GM19351 (cell line): Measurements from ENCODE around the gene GRIPAP1.
"Not testable (repeated sequence)": the region's sequence is repeated elsewhere in the genome, so short reads cannot be mapped to it uniquely, and the experiment has no call there.

Experiments used
- ATAC-seq: cut with Tn5 transposase; IDR thresholded peaks from one replicate; pipeline ENCODE4 v1.9.1; 2021; ENCODE audit warnings: mild to moderate bottlenecking, moderate library complexity; ENCODE audit not compliant: unreplicated experiment

GRIPAP1 gene

GRCh38 chrX:48997865-48998264 lies 4.2 kb downstream of the GRIPAP1 start:
- ATAC-seq = no peak

- ATAC-seq = no peak
These were observed 4.6 kb downstream of the GRIPAP1 start for GRCh38 chrX:48997455-48997854.

- no peak for ATAC-seq
These were observed 5.1 kb downstream of the GRIPAP1 start for GRCh38 chrX:48996969-48997368.

GRCh38 chrX:48992341-48992740 lies 9.7 kb downstream of the GRIPAP1 start:
- no peak for ATAC-seq

- ATAC-seq = no peak
These were observed 12.6 kb downstream of the GRIPAP1 start for GRCh38 chrX:48989483-48989882.

- no peak for ATAC-seq
These were observed 18.2 kb downstream of the GRIPAP1 start for GRCh38 chrX:48983896-48984295.

- no peak for ATAC-seq
These were observed 19.0 kb downstream of the GRIPAP1 start for GRCh38 chrX:48983081-48983480.

GRCh38 chrX:48981178-48981577 lies 20.9 kb downstream of the GRIPAP1 start:
- ATAC-seq = no peak

GRCh38 chrX:48980341-48980740 lies 21.7 kb downstream of the GRIPAP1 start:
- not testable (repeated sequence) for ATAC-seq

GRCh38 chrX:48978226-48978625 lies 23.8 kb downstream of the GRIPAP1 start:
- ATAC-seq = no peak

- no peak for ATAC-seq
These were observed 26.0 kb downstream of the GRIPAP1 start for GRCh38 chrX:48976086-48976485.

GRCh38 chrX:48975541-48975940 lies 26.5 kb downstream of the GRIPAP1 start:
- ATAC-seq = no peak

GRCh38 chrX:48975041-48975440 lies 27.0 kb downstream of the GRIPAP1 start:
- ATAC-seq = no peak

- ATAC-seq = no peak
These were observed 27.5 kb downstream of the GRIPAP1 start for GRCh38 chrX:48974574-48974973.

GRCh38 chrX:48974033-48974432 lies 28.0 kb downstream of the GRIPAP1 start:
- ATAC-seq = no peak

GRCh38 chrX:48972220-48973164 lies 29.6 kb downstream of the GRIPAP1 start:
- ATAC-seq = no peak

GRCh38 chrX:48971249-48972219 lies 30.5 kb downstream of the GRIPAP1 start, which contains the start of gene KCND1:
Gene KCND1 (minus strand): TSS chrX:48971844. CDS start chrX:48970271, 1,573 bp downstream.
- ATAC-seq = no peak

- no peak for ATAC-seq
These were observed 32.6 kb downstream of the GRIPAP1 start for GRCh38 chrX:48969471-48969870.

GRCh38 chrX:48968377-48968776 lies 33.7 kb downstream of the GRIPAP1 start:
- no peak for ATAC-seq

- ATAC-seq = no peak
These were observed 35.1 kb downstream of the GRIPAP1 start for GRCh38 chrX:48966796-48967579.

- no peak for ATAC-seq
These were observed 36.1 kb downstream of the GRIPAP1 start for GRCh38 chrX:48965959-48966358.
